ENCODE measurements around the gene CHD9.

GRCh38 chr16:53121043-53121620, 66.3 kb downstream of the CHD9 start:
- TF ChIP-seq MYC (IDR thresholded peaks at IDR 0.05; ENCODE audit: low read depth, low read length) (no peak), MAX (IDR thresholded peaks at IDR 0.05; ENCODE audit: low read depth, low read length) (no peak)
